ENCODE measurements around the gene HECW1. TPM values are rescaled to one million over a fixed set of nuclear protein-coding genes. Genes with fewer than 3 reads are reported as not detected.

The HECW1 gene
- total and polyA plus RNA-seq, 10 of the 15 experiments (the other 5 are each of a cell fraction or from before 2014, with no cell fraction given): under 0.01 to 0.31 (median 0.04) TPM; not detected in 3

- no peak for FAIRE-seq
- peaks cover 64% of the 10 kb centered on the region for H3K79me2 ChIP-seq (ENCODE audit: control insufficient read depth, insufficient read depth, low read length)
- in situ Hi-C loops (cut with MboI): loop anchor here (5.0 to 10.0 kb wide), 3 partner anchors 111 to 253 kb away; no protein-coding TSS in a partner anchor
These were observed 471.7 kb downstream of the HECW1 start for GRCh38 chr7:43584195-43584586.

More at GRCh38 chr7:43584195-43584586, 471.7 kb downstream of the HECW1 start:
- Histone ChIP-seq H3K4me3 (peak overlapping the region; percentile 84), H3K9me3 (replicated peaks; ENCODE audit: control insufficient read depth, insufficient read depth, low read length) (no peaks in the 10 kb centered on the region), H4K20me1 (ENCODE audit: control insufficient read depth, insufficient read depth) (no peaks in the 10 kb centered on the region), H3K4me1 (ENCODE audit: control insufficient read depth, insufficient read depth, low read length) (peaks cover 16% of the 10 kb centered on the region), H3K4me2 (ENCODE audit: control insufficient read depth, insufficient read depth) (peak overlapping the region; percentile 88), H3K9ac (ENCODE audit: control insufficient read depth, insufficient read depth, low read length) (peak overlapping the region; percentile 78), H3K36me3 (ENCODE audit: control insufficient read depth in 2 of 2, insufficient read depth in 2 of 2, low read length in 1 of 2) (no peaks in the 10 kb centered on the region; a peak in 1 of 4 replicates), H3K27ac (ENCODE audit: control insufficient read depth, insufficient read depth) (peak overlapping the region; percentile 98), H3K27me3 (replicated peaks in 1 of 2; ENCODE audit: control insufficient read depth in 2 of 2, insufficient read depth in 2 of 2, low read length in 1 of 2) (no peaks in the 10 kb centered on the region), H2AFZ (ENCODE audit: control insufficient read depth, low read depth, low read length) (no peak overlapping the region)
- TSS peak; percentile 44 for BruUV-seq (replicated peaks)
- intact Hi-C loops (cut with micrococcal nuclease; ENCODE audit: unreplicated experiment): no loop called here
- ChIA-PET POLR2A (interaction anchor here (0.9 to 9.8 kb wide), 9 partner anchors 11 to 255 kb away, joined by 3 to 138 read pairs (median 4); no protein-coding TSS in a partner anchor), RAD21 (ENCODE audit: unreplicated experiment) (interaction anchor here (1.0 to 12.2 kb wide), 11 partner anchors 11 to 251 kb away, joined by 3 to 516 read pairs (median 12); partner anchors contain the start of gene COA1), CTCF (interaction anchor here (1.0 to 12.5 kb wide), 11 partner anchors 21 to 254 kb away, joined by 3 to 183 read pairs (median 5); no protein-coding TSS in a partner anchor), SMC1A (ENCODE audit: uncharacterized antibody, unreplicated experiment) (interaction anchor here (1.0 to 9.8 kb wide), 9 partner anchors 43 to 653 kb away, joined by 3 to 163 read pairs (median 93); partner anchors contain the start of gene COA1)
- DNase-seq (ENCODE audit: low read depth, low spot score): no peak
- TF ChIP-seq ASH2L (IDR thresholded peaks at IDR 0.05; ENCODE audit: borderline replicate concordance, low read depth) (no peak), MYB (IDR thresholded peaks at IDR 0.05; ENCODE audit: borderline replicate concordance, low read depth, low read length) (no peak), PKNOX1 (IDR thresholded peaks at IDR 0.05) (no peak), SIN3A (IDR thresholded peaks at IDR 0.05; ENCODE audit: low read depth, low read length) (peak; percentile 51; the same call in 1 of the 2 replicates), CTCF (IDR thresholded peaks at IDR 0.05 in 2 of 3, conservative IDR thresholded peaks at IDR 0.05 in 1 of 3; ENCODE audit: control insufficient read depth in 2 of 3, extremely low read depth in 1 of 3, insufficient read depth in 1 of 3, low read depth in 3 of 3, low read length in 3 of 3) (peak in 2 of 3 experiments; percentile 3 to 7; a peak in 1 of 6 replicates), NFIC (IDR thresholded peaks at IDR 0.05; ENCODE audit: low read depth, low read length) (0 out of 2 replicates have a peak, but pooled peaks have one; percentile 6), EED (IDR thresholded peaks at IDR 0.05; ENCODE audit: low read depth) (no peak), IRF5 (IDR thresholded peaks at IDR 0.05; ENCODE audit: borderline replicate concordance) (no peak), NR2C1 (IDR thresholded peaks at IDR 0.05) (no peak), YBX1 (IDR thresholded peaks at IDR 0.05) (no peak), RBBP5 (conservative IDR thresholded peaks at IDR 0.05) (no peak), POLR2AphosphoS2 (IDR thresholded peaks at IDR 0.05; ENCODE audit: low read depth, low read length) (no peak), SMAD1 (IDR thresholded peaks at IDR 0.05; ENCODE audit: low read depth, partially characterized antibody) (no peak), MXI1 (IDR thresholded peaks at IDR 0.05; ENCODE audit: low read depth, low read length) (peak; percentile 87), POLR2AphosphoS5 (IDR thresholded peaks at IDR 0.05; ENCODE audit: low read length) (0 out of 2 replicates have a peak, but pooled peaks have one; percentile 0), RELA (IDR thresholded peaks at IDR 0.05; ENCODE audit: borderline replicate concordance, partially characterized antibody) (no peak), NKRF (conservative IDR thresholded peaks at IDR 0.05) (peak; percentile 39), TBL1XR1 (IDR thresholded peaks at IDR 0.05; ENCODE audit: low read depth, low read length) (no peak), POLR2A (IDR thresholded peaks at IDR 0.05; ENCODE audit: low read depth, low read length) (peak; percentile 55)
- WGBS (ENCODE audit: insufficient coverage, insufficient replicate concordance, low lambda C conversion rate, missing lambda C conversion rate): 0% methylated on average over 8 of the region's 8 CpGs
- peak; percentile 2 for ATAC-seq

All from GM12878 (cell line).